HepG2 (cell line): ENCODE results near the gene AHCYL1. TPM values are rescaled to one million over a fixed set of nuclear protein-coding genes. Genes with fewer than 3 reads are reported as not detected.

ENCODE experiments used
- ATAC-seq: fragments of 200-7000 bp; cut with Tn5 transposase; 3 replicates; pipeline ENCODE4 v1.9.1; 2020; ENCODE audit warnings: mild to moderate bottlenecking, moderate library complexity
- BruUV-seq: library from RNA; stranded (reverse); fragments of 400-500 nt; replicated peaks from 2 replicates; lab custom pipeline; 2021; lab: Mats Ljungman, UMichigan
- CTCF ChIA-PET: fragments of 300-600 bp; formaldehyde crosslinking; extraction: SDS; loops from one replicate; lab custom pipeline; 2021; ENCODE audit warnings: low total read pairs, inconsistent platforms, low intra/inter-chr PET ratio; lab: Yijun Ruan, JAX
- POLR2A ChIA-PET: fragments of 350-600 bp; sonication (Branson Sonifier 250); formaldehyde crosslinking; loops from one replicate; lab custom pipeline; 2020; ENCODE audit warnings: antibody characterized with exemption, inconsistent platforms; lab: Yijun Ruan, JAX
- DNase-seq: peaks from one replicate; pipeline ENCODE4 v3.0.0-alpha.2; 2015; ENCODE audit warnings: low spot score
- FAIRE-seq: peaks from 3 replicates; lab custom pipeline; 2011; peaks lifted over from hg19 to GRCh38; lab: Jason Lieb, UNC
- H2AFZ ChIP-seq: one replicate; pipeline ENCODE4 v1.6.1; 2011; ENCODE audit warnings: low read length, inconsistent platforms
- H3K27ac ChIP-seq: fragments of 300-600 bp; 3 replicates; pipeline ENCODE4 v1.8.0; 2011; ENCODE audit warnings: mixed run types, mild to moderate bottlenecking, mixed read lengths, low read length, inconsistent platforms; ENCODE audit not compliant: insufficient read depth; ENCODE audit errors: extremely low read length
- H3K27me3 ChIP-seq, 2 experiments: fragments of 200-600 bp in 1 of 2; 2 replicates in 1 of 2; 3 replicates in 1 of 2; pipeline versions ENCODE4 v1.6.0 to v1.8.0; 2011; ENCODE audit warnings: low read length in 2 of 2, mild to moderate bottlenecking in 2 of 2, moderate library complexity in 2 of 2, inconsistent platforms in 1 of 2; ENCODE audit not compliant: insufficient read depth in 2 of 2, control insufficient read depth in 1 of 2
- H3K36me3 ChIP-seq, 2 experiments: fragments of 200-600 bp in 1 of 2; replicated peaks in 1 of 2; 2 replicates in 1 of 2; 3 replicates in 1 of 2; pipeline versions ENCODE4 v1.5.1 to v1.8.0; 2011; ENCODE audit warnings: low read length in 2 of 2, inconsistent platforms in 1 of 2; ENCODE audit not compliant: insufficient read depth in 2 of 2, control insufficient read depth in 1 of 2
- H3K4me1 ChIP-seq: 2 replicates; pipeline ENCODE4 v1.5.1; 2012; ENCODE audit warnings: low read length, inconsistent platforms; ENCODE audit not compliant: insufficient read depth
- H3K4me2 ChIP-seq: 2 replicates; pipeline ENCODE4 v1.6.0; 2011; ENCODE audit warnings: low read depth, low read length, inconsistent platforms
- H3K4me3 ChIP-seq, 3 experiments: fragments of 200-600 bp in 1 of 3; sonication (generic), shearing (Covaris generic) in 1 of 3; replicated peaks in 1 of 3; 2 replicates each; pipeline ENCODE4 v1.5.1; 2011 to 2016; ENCODE audit warnings: low read length in 3 of 3, inconsistent platforms in 2 of 3, low read depth in 2 of 3, mild to moderate bottlenecking in 2 of 3, control low read depth in 1 of 3, mixed read lengths in 1 of 3; ENCODE audit not compliant: insufficient read depth in 1 of 3
- H3K79me2 ChIP-seq: one replicate; pipeline ENCODE4 v1.6.1; 2011; ENCODE audit warnings: low read length, inconsistent platforms; ENCODE audit not compliant: insufficient read depth
- H3K9ac ChIP-seq: 2 replicates; pipeline ENCODE4 v1.6.0; 2011; ENCODE audit warnings: mild to moderate bottlenecking, low read depth, low read length, inconsistent platforms; ENCODE audit not compliant: insufficient read depth
- H3K9me3 ChIP-seq: 2 replicates; pipeline ENCODE4 v1.5.1; 2012; ENCODE audit warnings: mild to moderate bottlenecking, low read length
- H4K20me1 ChIP-seq: 2 replicates; pipeline ENCODE4 v1.6.0; 2011; ENCODE audit warnings: inconsistent platforms, mild to moderate bottlenecking, low read length, moderate library complexity; ENCODE audit not compliant: insufficient read depth
- EZH2 ChIP-seq: conservative IDR thresholded peaks from 2 replicates; pipeline ENCODE4 v1.6.1; 2012; ENCODE audit warnings: mild to moderate bottlenecking, low read depth, low read length, moderate library complexity
- HMG20A ChIP-seq: IDR thresholded peaks from 2 replicates; pipeline ENCODE4 v1.6.1; 2016; ENCODE audit warnings: borderline replicate concordance
- MYC ChIP-seq: sonication (generic); formaldehyde crosslinking; IDR thresholded peaks from 2 replicates; pipeline ENCODE4 v1.9.0; 2021; ENCODE audit warnings: missing genetic modification reagents, borderline replicate concordance
- MYNN ChIP-seq: sonication (generic); formaldehyde crosslinking; IDR thresholded peaks from 2 replicates; pipeline ENCODE4 v1.4.0; 2020; ENCODE audit warnings: mild to moderate bottlenecking, low read depth, missing genetic modification reagents
- NRL ChIP-seq: sonication (generic); formaldehyde crosslinking; IDR thresholded peaks from 2 replicates; pipeline ENCODE4 v1.5.0; 2020; ENCODE audit warnings: missing genetic modification reagents, mild to moderate bottlenecking, moderate library complexity, borderline replicate concordance
- PRPF4 ChIP-seq: fragments of 200-400 bp; formaldehyde crosslinking; IDR thresholded peaks from 2 replicates; pipeline ENCODE4 v1.6.1; 2016; ENCODE audit warnings: low read length, low read depth; ENCODE audit not compliant: poor library complexity, severe bottlenecking
- RORA ChIP-seq: sonication (generic); formaldehyde crosslinking; IDR thresholded peaks from 2 replicates; pipeline ENCODE4 v1.5.0; 2020; ENCODE audit warnings: mild to moderate bottlenecking, missing genetic modification reagents, moderate library complexity
- SNAPC2 ChIP-seq: sonication (generic); formaldehyde crosslinking; IDR thresholded peaks from 2 replicates; pipeline ENCODE4 v1.8.1; 2022; ENCODE audit warnings: mild to moderate bottlenecking, missing genetic modification reagents
- ZC3H4 ChIP-seq: sonication (generic); formaldehyde crosslinking; IDR thresholded peaks from 2 replicates; pipeline ENCODE4 v1.4.0; 2020; ENCODE audit warnings: missing genetic modification reagents, borderline replicate concordance
- ZNF282 ChIP-seq: fragments of 450-650 bp; IDR thresholded peaks from 2 replicates; pipeline ENCODE4 v1.6.1; 2018; ENCODE audit not compliant: partially characterized antibody
- ZNF296 ChIP-seq: sonication (generic); formaldehyde crosslinking; conservative IDR thresholded peaks from 2 replicates; pipeline ENCODE4 v1.5.0; 2020; ENCODE audit warnings: mild to moderate bottlenecking, missing genetic modification reagents
- ZNF713 ChIP-seq: sonication (generic); formaldehyde crosslinking; IDR thresholded peaks from 2 replicates; pipeline ENCODE4 v1.4.0; 2020; ENCODE audit warnings: mild to moderate bottlenecking, missing genetic modification reagents
- WGBS: methylation state at CpG from one replicate; pipeline ENCODE4 v1.1.6; 2017; ENCODE audit warnings: low lambda C conversion rate; 5-methylcytosine and 5-hydroxymethylcytosine counted together
- in situ Hi-C: cut with HindIII; loops from 2 replicates; pipeline ENCODE4 v1.10.0; 2017; ENCODE audit warnings: low pct_unique_long_range_greater_than_20kb; ENCODE audit not compliant: extremely low pct_ligation_motif_present
- intact Hi-C: fragments of 100-400 bp; cut with micrococcal nuclease; formaldehyde crosslinking; loops from one replicate; pipeline ENCODE4 v1.10.0; 2022; ENCODE audit not compliant: unreplicated experiment
- polyA plus RNA-seq, 8 experiments: library from polyadenylated mRNA; depleted of rRNA in 3 of 8; stranded (reverse) in 7 of 8; unstranded in 1 of 8; fragments of >200 nt; fragmentation: Illumina TruSeq in 4 of 8; extraction: Trizol in 4 of 8; gene quantifications; 2 replicates each; pipeline versions ENCODE4 v1.2.1 to v1.2.3, GENCODE V29; 2011 to 2016; ENCODE audit warnings: low read depth in 4 of 8, missing spikeins in 1 of 8, mixed read lengths in 1 of 8; ENCODE audit not compliant: insufficient read depth in 1 of 8
- total RNA-seq, 5 experiments: library from RNA; depleted of rRNA; stranded (reverse); fragments of >200 nt; fragmentation: Illumina TruSeq; extraction: Trizol; gene quantifications; 2 replicates each; pipeline ENCODE4 v1.2.3, GENCODE V29; 2016; ENCODE audit warnings: low read depth in 1 of 5
- TF ChIP-seq, protein P1 (sequence below): sonication (generic); formaldehyde crosslinking; IDR thresholded peaks from 2 replicates; pipeline ENCODE4 v1.4.0; 2020; ENCODE audit warnings: missing genetic modification reagents, borderline replicate concordance
- TF ChIP-seq, protein P2 (sequence below): IDR thresholded peaks from 2 replicates; pipeline ENCODE4 v1.6.1; 2016; ENCODE audit warnings: missing biosample characterization, missing genetic modification reagents, low read depth

Gene AHCYL1
- total and polyA plus RNA-seq, 2 of the 13 experiments (the other 11 are each of a cell fraction or from before 2014, with no cell fraction given), result 40.9 to 76.3 TPM

DNA sequence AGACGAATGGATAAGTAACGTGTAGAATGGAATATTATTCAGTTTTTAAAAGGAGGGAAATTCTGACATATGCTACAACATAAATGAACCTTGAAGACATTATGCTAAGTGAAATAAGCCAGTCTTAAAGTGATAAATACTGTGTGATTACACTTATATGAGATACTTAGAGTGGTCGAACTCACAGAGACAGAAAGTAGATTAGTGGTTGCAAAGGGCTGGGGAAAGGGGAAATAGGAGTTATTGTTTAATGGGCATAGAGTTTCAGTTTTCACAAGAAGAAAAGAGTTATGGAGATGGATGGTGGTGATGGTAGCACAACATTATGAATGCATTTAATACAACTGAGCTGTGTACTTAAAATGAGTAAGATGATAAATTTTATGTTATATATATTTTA, 14.7 kb upstream of the AHCYL1 start (continued):
- TF ChIP-seq, protein P1, sequence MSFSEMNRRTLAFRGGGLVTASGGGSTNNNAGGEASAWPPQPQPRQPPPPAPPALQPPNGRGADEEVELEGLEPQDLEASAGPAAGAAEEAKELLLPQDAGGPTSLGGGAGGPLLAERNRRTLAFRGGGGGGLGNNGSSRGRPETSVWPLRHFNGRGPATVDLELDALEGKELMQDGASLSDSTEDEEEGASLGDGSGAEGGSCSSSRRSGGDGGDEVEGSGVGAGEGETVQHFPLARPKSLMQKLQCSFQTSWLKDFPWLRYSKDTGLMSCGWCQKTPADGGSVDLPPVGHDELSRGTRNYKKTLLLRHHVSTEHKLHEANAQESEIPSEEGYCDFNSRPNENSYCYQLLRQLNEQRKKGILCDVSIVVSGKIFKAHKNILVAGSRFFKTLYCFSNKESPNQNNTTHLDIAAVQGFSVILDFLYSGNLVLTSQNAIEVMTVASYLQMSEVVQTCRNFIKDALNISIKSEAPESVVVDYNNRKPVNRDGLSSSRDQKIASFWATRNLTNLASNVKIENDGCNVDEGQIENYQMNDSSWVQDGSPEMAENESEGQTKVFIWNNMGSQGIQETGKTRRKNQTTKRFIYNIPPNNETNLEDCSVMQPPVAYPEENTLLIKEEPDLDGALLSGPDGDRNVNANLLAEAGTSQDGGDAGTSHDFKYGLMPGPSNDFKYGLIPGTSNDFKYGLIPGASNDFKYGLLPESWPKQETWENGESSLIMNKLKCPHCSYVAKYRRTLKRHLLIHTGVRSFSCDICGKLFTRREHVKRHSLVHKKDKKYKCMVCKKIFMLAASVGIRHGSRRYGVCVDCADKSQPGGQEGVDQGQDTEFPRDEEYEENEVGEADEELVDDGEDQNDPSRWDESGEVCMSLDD (CRISPR knock-in tag), result no peak
- TF ChIP-seq, protein P2, sequence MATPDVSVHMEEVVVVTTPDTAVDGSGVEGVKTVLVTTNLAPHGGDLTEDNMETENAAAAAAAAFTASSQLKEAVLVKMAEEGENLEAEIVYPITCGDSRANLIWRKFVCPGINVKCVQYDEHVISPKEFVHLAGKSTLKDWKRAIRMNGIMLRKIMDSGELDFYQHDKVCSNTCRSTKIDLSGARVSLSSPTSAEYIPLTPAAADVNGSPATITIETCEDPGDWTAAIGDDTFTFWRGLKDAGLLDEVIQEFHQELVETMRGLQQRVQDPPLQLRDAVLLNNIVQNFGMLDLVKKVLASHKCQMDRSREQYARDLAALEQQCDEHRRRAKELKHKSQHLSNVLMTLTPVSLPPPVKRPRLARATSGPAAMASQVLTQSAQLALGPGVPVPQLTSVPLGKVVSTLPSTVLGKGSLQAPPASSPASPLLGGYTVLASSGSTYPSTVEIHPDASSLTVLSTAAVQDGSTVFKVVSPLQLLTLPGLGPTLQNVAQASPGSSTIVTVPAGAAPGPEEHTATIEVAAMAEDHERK, result no peak

DNA sequence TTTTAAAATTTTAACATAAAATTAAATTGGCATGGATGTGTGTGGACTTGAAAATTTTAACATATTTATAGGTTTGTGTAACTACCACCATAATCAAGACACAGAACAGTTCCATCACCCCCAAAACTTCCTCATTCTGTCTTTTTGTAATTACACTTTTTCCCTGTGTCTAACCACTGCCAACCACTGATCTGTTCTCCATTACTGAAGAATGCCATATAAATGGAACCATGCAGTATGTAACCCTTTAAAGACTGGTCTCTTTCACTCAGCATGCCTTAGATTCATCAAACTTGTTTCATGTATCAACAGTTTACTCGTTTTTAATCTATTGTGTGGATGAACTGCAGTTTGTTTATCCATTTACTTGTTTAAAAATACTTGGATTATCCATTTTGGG, 13.0 kb upstream of the AHCYL1 start:
- Histone ChIP-seq H3K9ac (no peak overlapping the region), H3K4me3 (no peak overlapping the region), H3K9me3 (no peaks in the 10 kb centered on the region), H2AFZ (no peak overlapping the region), H3K79me2 (no peaks in the 10 kb centered on the region), H3K4me1 (peaks cover 9% of the 10 kb centered on the region), H3K27me3 (no peaks in the 10 kb centered on the region), H3K36me3 (no peaks in the 10 kb centered on the region), H4K20me1 (no peaks in the 10 kb centered on the region), H3K4me2 (no peak overlapping the region), H3K27ac (no peak overlapping the region)
- CTCF ChIA-PET, result no interaction called here
- 0% methylated on average over 1 of the region's 1 CpG for WGBS
- in situ Hi-C loops (no loop called here), intact Hi-C loops (no loop called here)
- no peak for TF ChIP-seq PRPF4
- no peak for TF ChIP-seq ZNF713
- no peak for TF ChIP-seq ZC3H4 (CRISPR knock-in tag)
- no peak for TF ChIP-seq MYNN (CRISPR knock-in tag)
- no peak for TF ChIP-seq RORA (CRISPR knock-in tag)
- TF ChIP-seq EZH2, result no peak
- no peak for TF ChIP-seq MYC (CRISPR knock-in tag)
- no peak for TF ChIP-seq ZNF282
- no peak for TF ChIP-seq NRL (CRISPR knock-in tag)
- TF ChIP-seq HMG20A (CRISPR knock-in tag), result no peak
- TF ChIP-seq ZNF296 (CRISPR knock-in tag), result no peak
- TF ChIP-seq SNAPC2 (CRISPR knock-in tag), result no peak
- POLR2A ChIA-PET, result no interaction called here
- no peak for ATAC-seq
- no peak for DNase-seq
- FAIRE-seq, result no peak
- no TSS peak for BruUV-seq
